GM12892 (cell line): ENCODE data around the gene TNS4.

Experiments used
- POLR2A ChIP-seq: IDR thresholded peaks from 2 replicates; pipeline ENCODE4 v1.6.1; 2011; ENCODE audit warnings: low read depth, low read length, control low read depth
- POLR2AphosphoS5 ChIP-seq: IDR thresholded peaks from 2 replicates; pipeline ENCODE4 v1.6.1; 2011; ENCODE audit warnings: low read depth, low read length, control low read depth
- TAF1 ChIP-seq: IDR thresholded peaks from 2 replicates; pipeline ENCODE4 v1.6.1; 2011; ENCODE audit warnings: low read depth, mild to moderate bottlenecking, control low read depth, low read length, borderline replicate concordance

DNA sequence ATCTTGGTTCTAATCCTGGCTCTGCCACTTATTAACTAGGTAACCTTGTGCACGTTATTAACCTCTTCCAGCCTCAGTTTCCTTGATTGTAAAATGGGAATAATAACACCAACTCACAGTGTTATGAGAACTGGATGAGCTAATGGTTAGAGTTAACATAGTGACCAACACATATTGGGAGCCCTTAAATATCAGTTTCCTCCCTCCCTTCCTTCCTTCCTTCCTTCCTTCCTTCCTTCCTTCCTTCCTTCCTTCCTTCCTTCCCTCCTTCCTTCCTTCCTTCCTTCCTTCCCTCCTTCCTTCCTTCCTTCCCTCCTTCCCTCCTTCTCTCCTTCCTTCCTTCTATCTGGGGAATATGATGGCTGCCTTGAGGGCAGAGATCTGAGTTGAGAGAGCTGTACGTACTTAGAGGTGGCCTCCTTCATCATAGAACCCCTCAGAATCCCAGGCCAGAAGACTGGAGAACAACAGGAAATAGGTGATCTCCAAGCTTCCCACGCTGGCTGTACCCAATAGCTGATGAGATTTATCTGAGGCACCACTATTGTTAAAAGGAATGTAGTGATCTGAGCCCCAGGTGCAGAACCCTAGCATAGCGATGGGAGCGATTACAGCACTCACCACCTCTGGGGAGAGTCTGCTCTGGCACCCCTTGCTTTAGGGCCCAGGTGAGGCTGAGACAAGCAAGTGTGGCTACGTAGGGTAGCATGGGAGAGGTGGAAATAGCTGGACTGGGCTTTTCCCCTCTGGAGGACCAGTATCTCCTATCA is 37.7 kb upstream of the TNS4 start:
- no peak for TF ChIP-seq POLR2A
- no peak for TF ChIP-seq TAF1
- no peak for TF ChIP-seq POLR2AphosphoS5
